Fibroblast of skin of right biceps (primary cell): Measurements from ENCODE around the gene SYNE2.
A peak's percentile ranks its signal among the peaks of the same experiment; 100 is the strongest.
"Not testable (repeated sequence)": the region's sequence is repeated elsewhere in the genome, so short reads cannot be mapped to it uniquely, and the experiment has no call there.

Experiments used
- DNase-seq: peaks from one replicate; pipeline ENCODE4 v3.0.0-alpha.2; 2013

Gene SYNE2

DNA sequence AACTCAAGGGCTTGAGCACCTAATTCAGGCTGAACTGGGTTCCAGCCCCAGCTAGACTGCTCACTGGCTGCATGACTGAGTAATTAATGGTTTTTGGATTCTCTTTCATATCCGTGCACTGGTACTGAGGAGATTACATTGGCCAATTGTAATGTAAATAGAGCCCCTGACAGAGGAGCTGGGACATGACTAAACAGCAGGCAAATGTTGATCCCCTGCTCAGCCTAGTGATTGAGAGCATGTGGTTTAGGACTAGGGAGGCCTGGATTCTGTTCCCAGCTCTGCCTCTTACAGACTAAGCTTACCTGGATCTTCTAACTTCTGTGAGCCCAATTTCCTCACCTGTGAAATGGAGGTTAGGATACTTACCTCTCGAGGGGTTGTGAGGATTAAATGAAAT lies 237.1 kb downstream of the SYNE2 start:
- DNase-seq, result peak; percentile 15

GRCh38 chr14:64091217-64091616 lies 238.4 kb downstream of the SYNE2 start:
- no peak for DNase-seq

DNA sequence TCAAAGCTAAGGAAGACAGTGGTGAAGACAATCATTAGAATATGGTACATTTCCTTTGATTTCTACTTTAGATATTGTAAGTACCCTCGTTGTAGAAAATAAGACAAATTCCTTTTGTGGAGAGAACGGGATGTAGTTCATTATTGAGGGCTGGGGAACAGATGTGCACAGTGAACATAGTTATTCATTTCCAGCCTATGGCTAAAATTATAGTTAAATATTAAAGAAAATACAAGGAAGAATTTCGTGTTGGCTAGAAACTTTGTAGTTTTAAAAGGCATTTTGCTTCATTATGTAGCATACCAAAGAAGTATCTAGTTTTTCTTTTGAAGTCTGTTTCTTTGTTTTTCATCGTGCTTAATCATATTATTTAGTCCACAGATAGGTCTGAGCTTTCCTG lies 239.5 kb downstream of the SYNE2 start:
- no peak for DNase-seq

DNA sequence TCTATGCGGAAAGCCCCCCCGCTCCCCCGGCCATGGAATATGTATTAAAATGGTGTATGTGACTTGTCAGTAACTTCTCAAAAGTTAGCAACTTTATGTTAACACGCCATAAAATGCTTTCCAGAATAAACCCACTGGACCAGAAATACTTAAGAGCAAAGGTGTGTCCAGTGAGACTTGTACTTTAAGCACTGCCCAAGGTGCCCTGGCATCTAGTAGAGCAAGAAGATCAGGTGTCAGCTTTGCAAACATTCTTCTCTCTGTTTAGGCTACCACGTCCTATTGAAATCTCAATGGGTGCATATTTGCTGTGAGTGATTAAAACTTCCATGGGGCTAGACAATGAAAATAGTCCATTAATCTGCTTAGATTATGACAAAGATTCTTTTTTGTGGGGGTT lies 240.1 kb downstream of the SYNE2 start:
- no peak for DNase-seq

GRCh38 chr14:64095620-64096019 lies 242.8 kb downstream of the SYNE2 start:
- DNase-seq, result peak; percentile 92

DNA sequence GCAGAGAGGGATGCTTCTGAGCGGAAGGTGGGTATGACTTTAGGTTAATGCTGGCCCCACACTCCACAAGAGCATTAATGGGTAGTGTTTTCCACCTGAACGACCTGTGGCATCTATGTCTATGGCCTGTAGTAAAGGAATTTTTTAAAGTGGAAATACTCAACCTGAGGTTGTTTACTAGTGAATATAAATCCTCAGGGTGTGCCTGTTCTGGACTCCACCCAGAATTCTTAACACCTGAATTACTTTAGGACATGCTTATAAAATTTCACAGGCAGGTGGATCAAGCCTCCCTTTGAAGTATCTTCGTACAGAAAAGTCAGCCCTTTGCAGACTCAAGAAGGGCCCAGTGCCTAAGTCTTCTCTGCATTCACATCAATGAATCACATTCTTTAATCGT lies 245.3 kb downstream of the SYNE2 start:
- DNase-seq, result no peak

GRCh38 chr14:64107438-64107837 lies 254.6 kb downstream of the SYNE2 start:
- no peak for DNase-seq

GRCh38 chr14:64109819-64110554 lies 257.2 kb downstream of the SYNE2 start:
- DNase-seq, result no peak

GRCh38 chr14:64110802-64111201 lies 258.0 kb downstream of the SYNE2 start:
- DNase-seq, result peak; percentile 10

- no peak for DNase-seq
Observed at GRCh38 chr14:64112867-64113678, 260.3 kb downstream of the SYNE2 start.

DNA sequence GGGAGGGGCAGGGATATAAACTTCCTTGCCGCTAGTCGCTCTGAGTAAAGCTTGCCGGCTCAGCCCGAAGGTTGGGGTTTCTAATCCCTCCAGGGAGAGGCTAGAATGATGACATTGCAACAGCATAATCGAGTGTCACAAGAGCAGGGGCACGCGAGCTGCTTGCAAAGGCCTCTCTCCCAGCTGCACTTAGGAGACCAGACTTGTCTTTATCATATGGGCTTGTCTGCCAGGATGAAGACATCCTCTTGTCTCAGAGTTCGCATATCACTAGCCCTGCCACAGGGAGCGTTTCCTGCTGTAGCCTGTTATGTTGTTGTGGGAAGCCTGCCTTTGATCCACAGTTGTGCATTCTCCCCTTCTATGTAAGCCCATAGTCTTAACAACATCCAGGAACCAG lies 261.4 kb downstream of the SYNE2 start:
- DNase-seq, result peak; percentile 6

- DNase-seq, result no peak
Observed at GRCh38 chr14:64114796-64115195, 262.0 kb downstream of the SYNE2 start.

- no peak for DNase-seq
Observed at GRCh38 chr14:64115401-64115800, 262.6 kb downstream of the SYNE2 start.

DNA sequence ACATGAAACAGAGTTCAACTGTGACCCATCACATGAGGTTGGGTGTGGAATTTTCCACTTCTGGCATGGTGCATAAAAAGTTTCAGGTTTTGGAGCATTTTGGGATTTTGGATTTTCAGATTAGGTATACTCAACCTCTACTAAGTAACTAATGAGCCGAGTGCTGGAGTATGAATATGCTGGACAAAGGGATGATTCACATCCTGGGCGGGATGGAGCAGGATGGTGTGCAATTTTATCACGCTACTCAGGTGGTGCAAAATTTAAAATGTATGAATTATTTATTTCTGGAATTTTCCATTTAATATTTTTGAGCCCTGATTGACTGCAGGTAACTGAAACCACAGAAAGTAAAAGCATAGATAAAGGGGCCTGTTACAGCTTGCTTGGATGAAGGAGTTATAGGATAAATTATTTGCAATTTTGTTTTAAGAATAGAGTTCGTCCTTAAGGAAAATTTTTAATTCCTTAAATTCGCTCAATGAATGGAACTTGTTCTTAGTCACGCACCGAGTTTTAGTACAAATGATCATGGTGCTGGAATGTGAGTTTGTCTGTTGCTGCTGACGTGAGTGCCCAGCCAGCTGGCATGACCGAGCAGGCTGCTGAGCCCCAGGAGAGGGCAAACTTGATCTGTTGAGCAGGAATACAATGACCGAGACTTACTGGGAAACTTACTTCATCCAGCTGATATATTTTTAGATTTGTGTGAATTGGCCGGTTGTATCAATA lies 265.0 kb downstream of the SYNE2 start:
- DNase-seq, result peak; percentile 18

DNA sequence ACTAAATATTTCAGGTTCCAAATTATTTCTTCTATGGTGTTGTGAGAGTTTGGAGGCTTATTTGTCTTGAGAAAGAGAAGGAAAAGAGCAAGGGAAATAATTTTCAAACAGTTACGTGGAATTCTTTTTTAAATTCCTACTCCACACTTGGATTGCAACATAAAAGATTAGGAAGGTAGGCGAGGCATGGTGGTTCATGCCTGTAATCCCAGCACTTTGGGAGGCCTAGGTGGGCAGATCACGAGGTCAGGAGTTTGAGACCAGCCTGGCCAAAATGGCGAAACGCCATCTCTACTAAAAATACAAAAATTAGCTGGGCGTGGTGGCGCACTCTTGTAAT lies 265.6 kb downstream of the SYNE2 start:
- DNase-seq, result not testable (repeated sequence)

GRCh38 chr14:64118892-64119291 lies 266.1 kb downstream of the SYNE2 start:
- no peak for DNase-seq

DNA sequence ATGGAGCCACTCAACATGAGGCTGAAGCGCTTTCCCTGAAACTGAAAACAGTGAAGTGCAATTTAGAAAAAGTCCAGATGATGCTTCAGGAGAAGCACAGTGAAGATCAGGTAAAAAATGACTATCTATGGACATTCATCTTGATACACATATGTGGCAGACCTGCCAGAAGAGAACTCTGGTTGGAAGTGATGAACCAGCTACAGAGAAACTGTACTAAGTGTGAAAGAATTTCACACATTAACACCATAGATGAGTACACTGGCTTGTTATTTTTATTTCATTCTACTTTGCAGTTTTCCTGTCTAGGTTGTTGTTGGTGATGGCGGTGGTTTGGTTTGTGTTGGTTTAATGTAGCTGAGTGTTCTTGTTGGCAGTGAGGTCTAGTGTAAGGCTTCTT lies 266.7 kb downstream of the SYNE2 start:
- peak; percentile 73 for DNase-seq

GRCh38 chr14:64119980-64120379 lies 267.2 kb downstream of the SYNE2 start:
- DNase-seq, result no peak

DNA sequence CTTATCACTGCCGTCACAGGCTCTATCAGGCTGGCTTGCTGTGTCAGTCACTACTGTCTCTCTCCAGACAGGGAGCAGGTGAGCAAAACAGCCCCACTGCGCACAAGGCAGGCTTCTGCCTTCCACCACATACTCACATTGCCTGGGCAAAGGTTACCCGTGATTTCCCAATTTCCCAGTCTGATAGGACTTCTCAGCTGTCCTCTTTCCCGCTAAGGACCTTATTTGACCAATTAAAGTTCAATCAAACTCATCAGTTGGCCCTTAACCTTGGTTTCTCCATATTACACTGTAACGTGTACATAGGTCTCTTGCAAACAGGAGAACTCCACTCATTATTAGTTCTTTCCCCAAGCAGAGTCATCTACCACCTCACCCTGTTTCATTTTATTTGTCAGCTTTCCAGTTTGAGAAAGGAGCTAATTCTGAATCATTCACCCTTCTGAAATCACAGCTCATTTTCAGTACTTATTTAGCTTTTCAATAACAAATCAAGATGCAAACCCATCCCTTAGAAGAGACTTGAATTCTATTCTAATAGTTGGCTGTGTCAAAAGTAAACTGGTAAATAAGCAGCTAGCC lies 270.5 kb downstream of the SYNE2 start:
- DNase-seq, result no peak

- no peak for DNase-seq
Observed at GRCh38 chr14:64125270-64125669, 272.5 kb downstream of the SYNE2 start.

- no peak for DNase-seq
Observed at GRCh38 chr14:64126548-64126947, 273.7 kb downstream of the SYNE2 start.

- no peak for DNase-seq
Observed at GRCh38 chr14:64137657-64138290, 285.0 kb downstream of the SYNE2 start.
